HPDE6-E6E7 (cell line): ENCODE measurements around the gene KDM3B.
A peak's percentile ranks its signal among the peaks of the same experiment; 100 is the strongest.

Source experiments
- DNase-seq: peaks from one replicate; pipeline ENCODE4 v3.0.0; 2011; ENCODE audit warnings: missing footprints; ENCODE audit errors: extremely low spot score

Gene KDM3B

GRCh38 chr5:138450971-138451370 lies 98.5 kb downstream of the KDM3B start:
- no peak for DNase-seq

- no peak for DNase-seq
Observed at GRCh38 chr5:138452720-138453119, 100.2 kb downstream of the KDM3B start.

GRCh38 chr5:138453590-138453989 lies 101.1 kb downstream of the KDM3B start:
- no peak for DNase-seq

GRCh38 chr5:138454121-138454520 lies 101.6 kb downstream of the KDM3B start:
- no peak for DNase-seq

GRCh38 chr5:138455232-138455930 lies 102.9 kb downstream of the KDM3B start:
- DNase-seq, result no peak

GRCh38 chr5:138457531-138458275 lies 105.2 kb downstream of the KDM3B start:
- no peak for DNase-seq

- no peak for DNase-seq
Observed at GRCh38 chr5:138458384-138458783, 105.9 kb downstream of the KDM3B start.

GRCh38 chr5:138458856-138459255 lies 106.4 kb downstream of the KDM3B start:
- DNase-seq, result no peak

GRCh38 chr5:138459311-138459933 lies 106.9 kb downstream of the KDM3B start:
- no peak for DNase-seq

GRCh38 chr5:138460032-138460693 lies 107.7 kb downstream of the KDM3B start:
- no peak for DNase-seq

GRCh38 chr5:138461343-138462125 lies 109.0 kb downstream of the KDM3B start:
- no peak for DNase-seq

- DNase-seq, result no peak
Observed at GRCh38 chr5:138463419-138464007, 111.0 kb downstream of the KDM3B start.

- peak; percentile 94 for DNase-seq
Observed at GRCh38 chr5:138464008-138464387, 111.5 kb downstream of the KDM3B start.

- peak; percentile 88 for DNase-seq
Observed at GRCh38 chr5:138464388-138465260, 112.1 kb downstream of the KDM3B start.

GRCh38 chr5:138465261-138466124 lies 113.0 kb downstream of the KDM3B start, which contains the start of gene EGR1:
TSS of gene EGR1 (plus strand) at chr5:138465479. CDS start at chr5:138465762, 283 bp downstream.
- DNase-seq, result peak; percentile 73

GRCh38 chr5:138466125-138466899 lies 113.8 kb downstream of the KDM3B start:
- DNase-seq, result no peak

- DNase-seq, result no peak
Observed at GRCh38 chr5:138466900-138467710, 114.6 kb downstream of the KDM3B start.
